ENCODE data around the gene FBXO28. TPM values are rescaled to one million over a fixed set of nuclear protein-coding genes. Genes with fewer than 3 reads are reported as not detected.

FBXO28 gene
- total RNA-seq, 1 donor from 2014 or later, result 32.0 TPM

GRCh38 chr1:224123136-224123535 lies 9.2 kb downstream of the FBXO28 start:
- no peak for DNase-seq
- Histone ChIP-seq H3K27me3 (ENCODE audit: low read depth) (no peaks in the 10 kb centered on the region), H3K9me3 (no peaks in the 10 kb centered on the region), H3K36me3 (peaks cover 11% of the 10 kb centered on the region), H3K27ac (no peak overlapping the region), H3K4me3 (no peak overlapping the region), H3K4me1 (peaks cover 6% of the 10 kb centered on the region)
- intact Hi-C loops (cut with DNase I), result no loop called here
- ATAC-seq, result no peak
- no peak for TF ChIP-seq CTCF (IDR thresholded peaks at IDR 0.05)

- intact Hi-C loops (cut with DNase I), result no loop called here
- no peak for TF ChIP-seq CTCF (IDR thresholded peaks at IDR 0.05)
- no peaks in the 10 kb centered on the region for H3K9me3 ChIP-seq
- H3K27ac ChIP-seq, result no peak overlapping the region
- peaks cover 11% of the 10 kb centered on the region for H3K36me3 ChIP-seq
- peaks cover 6% of the 10 kb centered on the region for H3K4me1 ChIP-seq
- no peak overlapping the region for H3K4me3 ChIP-seq
- DNase-seq, result no peak
- no peaks in the 10 kb centered on the region for H3K27me3 ChIP-seq (ENCODE audit: low read depth)
- ATAC-seq, result no peak
Observed at GRCh38 chr1:224124220-224124619, 10.3 kb downstream of the FBXO28 start.

GRCh38 chr1:224127925-224128819 lies 14.3 kb downstream of the FBXO28 start:
- H3K27me3 ChIP-seq (ENCODE audit: low read depth), result no peaks in the 10 kb centered on the region
- no peak for TF ChIP-seq CTCF (IDR thresholded peaks at IDR 0.05)
- DNase-seq (no peak), ATAC-seq (no peak)
- H3K4me1 ChIP-seq, result peaks cover 6% of the 10 kb centered on the region
- intact Hi-C loops (cut with DNase I), result no loop called here
- H3K36me3 ChIP-seq, result peaks cover 32% of the 10 kb centered on the region
- H3K9me3 ChIP-seq, result no peaks in the 10 kb centered on the region
- H3K4me3 ChIP-seq, result no peak overlapping the region
- H3K27ac ChIP-seq, result no peak overlapping the region

- no peak for ATAC-seq
- intact Hi-C loops (cut with DNase I), result no loop called here
- Histone ChIP-seq H3K4me3 (no peak overlapping the region), H3K9me3 (no peaks in the 10 kb centered on the region), H3K4me1 (peaks cover under 1% of the 10 kb centered on the region), H3K27me3 (ENCODE audit: low read depth) (no peaks in the 10 kb centered on the region), H3K27ac (no peak overlapping the region), H3K36me3 (peaks cover 61% of the 10 kb centered on the region)
- no peak for TF ChIP-seq CTCF (IDR thresholded peaks at IDR 0.05)
- no peak for DNase-seq
Observed at GRCh38 chr1:224131253-224131652, 17.3 kb downstream of the FBXO28 start.

- no peak overlapping the region for H3K4me3 ChIP-seq
- H3K4me1 ChIP-seq, result no peaks in the 10 kb centered on the region
- no peak for ATAC-seq
- intact Hi-C loops (cut with DNase I), result no loop called here
- no peaks in the 10 kb centered on the region for H3K9me3 ChIP-seq
- no peak overlapping the region for H3K27ac ChIP-seq
- DNase-seq, result no peak
- H3K27me3 ChIP-seq (ENCODE audit: low read depth), result no peaks in the 10 kb centered on the region
- no peak for TF ChIP-seq CTCF (IDR thresholded peaks at IDR 0.05)
- H3K36me3 ChIP-seq, result peaks cover 77% of the 10 kb centered on the region
Observed at GRCh38 chr1:224132901-224133300, 19.0 kb downstream of the FBXO28 start.
